GM13977 (cell line): ENCODE data around the gene DGKG.

Experiments
- DNase-seq: peaks from one replicate; pipeline ENCODE4 v3.0.0; 2012; ENCODE audit warnings: low spot score
- in situ Hi-C: fragments of 300-500 bp; cut with MboI; formaldehyde crosslinking; loops from one replicate; pipeline ENCODE4 v1.12.0; 2022; ENCODE audit warnings: low sequenced_read_pairs, low pct_unique_long_range_greater_than_20kb, mixed read lengths, inconsistent platforms; ENCODE audit not compliant: unreplicated experiment
- TF ChIP-seq, protein P1 (sequence below): IDR thresholded peaks from 2 replicates; pipeline ENCODE4 v1.5.1; 2012; ENCODE audit warnings: mild to moderate bottlenecking, control low read depth; ENCODE audit not compliant: insufficient read depth; ENCODE audit errors: extremely low read depth, missing control alignments

Gene DGKG

DNA sequence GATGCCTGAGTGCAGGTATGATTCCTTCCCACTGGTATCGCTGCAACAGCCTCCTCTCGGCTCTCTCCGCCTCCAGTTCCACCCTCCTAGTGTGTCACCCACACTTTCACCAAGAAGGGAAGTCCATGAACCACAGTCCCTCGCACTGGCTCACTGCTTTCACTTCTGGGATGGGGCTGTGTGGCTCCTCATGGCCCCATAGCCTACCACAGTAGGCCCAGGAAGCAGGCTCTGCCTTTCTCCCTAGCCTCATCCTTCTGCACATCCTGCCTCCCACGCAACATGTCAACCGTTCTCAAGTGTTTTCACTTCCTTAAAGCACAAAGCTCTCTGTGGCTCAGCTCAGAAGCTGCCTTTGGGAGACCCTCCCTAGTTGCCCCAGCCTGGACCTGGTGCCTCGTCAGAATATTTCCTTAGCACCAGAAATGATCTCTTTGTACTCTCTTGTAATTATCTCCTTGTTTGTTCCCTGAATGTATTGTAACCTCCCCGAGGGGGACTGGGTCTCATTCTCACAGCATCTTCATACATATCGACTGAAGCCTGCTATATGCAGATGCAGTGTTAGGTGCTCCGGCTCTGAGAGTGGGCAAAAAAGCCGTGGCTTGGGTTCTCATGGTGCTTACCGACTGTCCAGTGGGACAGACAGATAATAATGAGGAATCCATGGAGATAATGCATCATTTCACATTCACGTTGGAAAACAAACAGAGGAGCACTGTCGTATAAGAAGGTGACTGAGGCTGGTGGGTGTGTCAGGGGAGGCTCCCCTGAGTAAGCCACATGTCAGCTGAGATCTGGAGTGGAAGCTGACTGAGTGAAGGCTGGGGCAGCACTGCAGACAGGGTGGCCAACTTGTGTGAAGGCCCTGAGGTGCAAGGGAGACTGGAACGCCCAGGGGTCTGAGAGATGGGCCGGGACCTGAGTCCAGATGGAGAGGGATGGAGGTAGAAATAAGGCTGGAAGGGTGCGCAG is 107.1 kb downstream of the DGKG start:
- in situ Hi-C loops = loop anchor here (10.0 kb wide), 1 partner anchor 270 kb away; no protein-coding TSS in a partner anchor
- TF ChIP-seq, protein P1, sequence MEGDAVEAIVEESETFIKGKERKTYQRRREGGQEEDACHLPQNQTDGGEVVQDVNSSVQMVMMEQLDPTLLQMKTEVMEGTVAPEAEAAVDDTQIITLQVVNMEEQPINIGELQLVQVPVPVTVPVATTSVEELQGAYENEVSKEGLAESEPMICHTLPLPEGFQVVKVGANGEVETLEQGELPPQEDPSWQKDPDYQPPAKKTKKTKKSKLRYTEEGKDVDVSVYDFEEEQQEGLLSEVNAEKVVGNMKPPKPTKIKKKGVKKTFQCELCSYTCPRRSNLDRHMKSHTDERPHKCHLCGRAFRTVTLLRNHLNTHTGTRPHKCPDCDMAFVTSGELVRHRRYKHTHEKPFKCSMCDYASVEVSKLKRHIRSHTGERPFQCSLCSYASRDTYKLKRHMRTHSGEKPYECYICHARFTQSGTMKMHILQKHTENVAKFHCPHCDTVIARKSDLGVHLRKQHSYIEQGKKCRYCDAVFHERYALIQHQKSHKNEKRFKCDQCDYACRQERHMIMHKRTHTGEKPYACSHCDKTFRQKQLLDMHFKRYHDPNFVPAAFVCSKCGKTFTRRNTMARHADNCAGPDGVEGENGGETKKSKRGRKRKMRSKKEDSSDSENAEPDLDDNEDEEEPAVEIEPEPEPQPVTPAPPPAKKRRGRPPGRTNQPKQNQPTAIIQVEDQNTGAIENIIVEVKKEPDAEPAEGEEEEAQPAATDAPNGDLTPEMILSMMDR = no peak
- DNase-seq = peak; percentile 61

DNA sequence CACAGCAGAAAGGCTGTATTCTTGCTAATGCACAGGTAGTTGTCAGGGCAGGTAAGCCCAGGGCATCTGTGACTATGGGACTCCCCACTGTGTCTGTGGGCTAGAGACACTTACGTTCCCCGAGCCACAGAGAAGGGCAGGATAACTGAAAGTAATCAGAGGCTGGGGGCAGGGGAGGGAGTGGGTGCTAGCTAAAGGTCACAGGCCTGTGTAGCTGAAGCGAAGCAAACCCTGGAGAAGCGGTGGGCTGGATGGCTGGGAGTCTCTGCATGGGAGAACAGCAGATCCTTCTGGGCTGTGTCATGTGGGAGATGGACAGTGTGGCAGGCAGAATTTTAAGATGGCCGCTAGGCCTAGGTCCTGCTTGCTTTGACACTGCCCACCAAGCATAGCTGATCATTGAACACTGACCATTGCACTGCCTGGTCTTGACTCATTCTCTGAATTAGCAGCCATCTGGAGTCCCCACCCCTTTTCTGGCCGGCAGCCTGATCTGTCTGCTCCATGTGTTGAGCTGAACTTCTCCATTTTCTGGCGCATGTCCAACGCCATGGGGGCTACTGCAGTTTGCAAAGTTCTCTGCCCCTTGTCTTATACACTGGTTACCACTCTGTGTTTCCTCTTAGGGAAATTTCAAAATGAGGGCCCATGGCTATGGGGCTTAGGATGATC is 110.0 kb downstream of the DGKG start:
- no peak for DNase-seq
- in situ Hi-C loops = loop anchor here (10.0 kb wide), 1 partner anchor 267 kb away; no protein-coding TSS in a partner anchor
- TF ChIP-seq, protein P1 = no peak

DNA sequence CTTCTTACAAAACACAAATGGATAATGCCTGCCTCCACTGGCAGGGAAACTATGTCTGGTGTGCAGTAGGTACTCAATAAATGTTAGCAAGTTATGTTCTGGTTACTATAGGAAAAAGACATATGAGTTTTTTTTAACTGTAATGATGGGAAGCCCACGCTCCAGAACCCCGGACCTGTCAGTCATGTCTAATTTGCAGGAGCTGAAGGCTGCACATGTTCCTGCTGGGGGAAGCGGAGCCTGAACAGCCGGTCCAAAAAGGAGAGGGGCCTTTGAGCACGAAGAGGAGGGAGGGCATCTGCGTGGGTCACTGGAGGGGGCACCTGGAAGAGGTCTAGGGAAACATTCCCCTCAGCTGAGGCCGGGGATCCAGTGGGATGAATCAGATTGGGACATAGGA is 113.2 kb downstream of the DGKG start:
- TF ChIP-seq, protein P1 = no peak
- no peak for DNase-seq
- in situ Hi-C loops = no loop called here

DNA sequence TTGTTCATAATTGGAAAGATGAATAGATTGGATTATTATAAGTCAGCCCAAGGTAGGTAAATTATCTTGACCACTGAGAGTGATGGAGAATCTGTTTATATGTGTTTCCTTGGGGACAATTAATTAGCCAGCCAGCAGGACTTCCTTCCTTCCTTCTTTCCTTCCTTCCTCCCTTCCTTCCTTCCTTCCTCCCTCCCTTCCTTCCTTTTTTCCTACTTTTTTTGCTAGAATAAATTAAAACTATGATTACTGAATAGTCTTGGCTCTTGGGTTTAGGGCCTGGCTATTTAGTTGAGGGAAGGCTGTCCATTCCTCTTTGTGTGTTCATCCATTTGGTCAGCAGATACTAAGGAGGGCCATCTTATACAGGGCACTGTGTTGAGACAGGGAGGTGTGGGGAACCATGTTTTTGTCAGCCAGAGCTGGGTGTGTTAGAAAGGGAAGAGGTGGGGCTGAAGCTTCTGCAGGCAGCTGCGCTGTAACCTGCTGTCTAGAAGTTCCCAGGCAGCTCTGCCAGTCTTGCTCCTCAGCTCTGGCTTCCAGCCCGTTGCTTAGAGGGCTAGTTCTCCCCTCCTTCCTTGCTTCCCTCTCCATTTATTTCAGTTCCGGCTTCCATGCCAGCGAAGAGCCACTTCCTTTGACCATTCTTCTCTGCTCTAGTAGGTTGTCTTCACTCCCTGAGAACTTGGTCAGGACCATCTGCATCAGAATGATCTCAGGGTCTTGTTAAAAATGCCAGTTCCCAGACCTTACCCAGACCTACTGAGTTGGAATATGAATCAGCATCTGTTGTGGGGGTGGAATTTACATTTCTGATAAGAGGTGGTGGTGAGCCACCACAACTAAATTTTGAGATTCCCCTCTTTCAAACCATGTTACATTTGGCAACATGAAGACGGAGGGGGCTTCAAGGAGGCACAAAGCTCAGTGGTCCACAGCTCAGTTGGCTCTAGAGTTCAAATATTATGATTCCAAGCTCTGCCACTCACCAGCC is 113.9 kb downstream of the DGKG start:
- in situ Hi-C loops = no loop called here
- no peak for DNase-seq
- TF ChIP-seq, protein P1 = no peak

DNA sequence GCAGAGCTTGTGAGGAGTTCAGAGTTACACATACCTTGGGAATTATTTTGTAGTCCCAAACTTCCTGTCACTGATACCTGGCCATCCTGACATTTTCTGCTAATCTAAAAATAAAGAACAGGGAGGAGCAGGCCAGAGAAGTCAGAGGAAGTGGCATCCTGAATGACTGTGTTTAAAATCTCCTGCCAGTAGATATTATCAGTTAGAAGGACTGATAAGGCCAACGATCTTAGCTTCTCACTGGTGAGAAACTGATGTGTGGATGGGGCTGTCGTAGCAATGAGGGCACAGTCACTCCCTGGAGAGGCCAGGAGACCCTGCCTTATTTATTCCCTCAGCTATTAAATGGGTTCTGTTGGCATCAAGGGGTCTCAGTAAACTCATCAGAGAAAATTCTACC is 115.1 kb downstream of the DGKG start:
- DNase-seq = no peak
- TF ChIP-seq, protein P1 = no peak
- in situ Hi-C loops = no loop called here

DNA sequence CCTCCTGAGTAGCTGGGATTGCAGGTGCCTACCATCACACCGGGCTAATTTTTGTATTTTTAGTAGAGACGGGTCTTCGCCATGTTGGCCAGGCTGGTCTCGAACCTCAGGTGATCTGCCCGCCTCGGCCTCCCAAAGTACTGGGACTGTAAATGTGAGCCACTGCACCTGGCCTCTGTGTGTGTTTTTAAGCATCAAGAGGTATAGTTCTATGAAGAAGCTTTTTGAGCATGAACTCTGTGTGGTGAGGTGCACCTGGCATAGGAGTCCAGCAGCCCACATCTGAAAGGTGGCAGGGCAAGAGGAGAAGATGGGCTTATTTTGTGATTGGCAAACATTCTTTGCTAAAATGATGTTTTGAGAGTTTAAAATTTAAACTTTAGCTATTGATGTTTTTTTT is 118.0 kb downstream of the DGKG start:
- TF ChIP-seq, protein P1 = no peak
- in situ Hi-C loops = no loop called here
- DNase-seq = no peak
